ENCODE data around the gene CRMP1. TPM values are rescaled to one million over a fixed set of nuclear protein-coding genes. Genes with fewer than 3 reads are reported as not detected.

Gene CRMP1
- total RNA-seq = under 0.01 and 0.14 TPM in 2 replicates

GRCh38 chr4:5893004-5893580 lies at the start of gene CRMP1:
Gene CRMP1 (minus strand): TSS chr4:5893086. CDS start chr4:5892969, 117 bp downstream.

Other genes with a start within 250 kb of the CRMP1 start
- 10.7 and 12.9 TPM in 2 replicates for gene EVC2, start 184.5 kb downstream of the CRMP1 start, total RNA-seq
- 34.8 and 36.8 TPM in 2 replicates for gene EVC, start 181.9 kb downstream of the CRMP1 start, total RNA-seq
- gene C4orf50, start 125.3 kb upstream of the CRMP1 start, total RNA-seq = under 0.01 TPM in 1 of 2 replicates, not detected in the other

Data from smooth muscle cell of bladder (primary cell).